Right lung (tissue), 5 donors: ENCODE data around the gene IPCEF1. TPM values are rescaled to one million over a fixed set of nuclear protein-coding genes. Genes with fewer than 3 reads are reported as not detected.
A peak's percentile ranks its signal among the peaks of the same experiment; 100 is the strongest.
"Not testable (repeated sequence)": the region's sequence is repeated elsewhere in the genome, so short reads cannot be mapped to it uniquely, and the experiment has no call there.

Experiments used
- DNase-seq, 2 donors: peaks; one replicate each; pipeline ENCODE4 v3.0.0-alpha.2; 2013
- polyA plus RNA-seq, 5 donors: library from polyadenylated mRNA; unstranded; fragments of 120-200 nt; gene quantifications; one replicate each; pipeline versions ENCODE4 v1.2.1 to v1.2.3, GENCODE V29; 2013; ENCODE audit warnings: inconsistent platforms in 1 of 5, low replicate concordance in 1 of 5; ENCODE audit not compliant: insufficient read length in 5 of 5, insufficient read depth in 1 of 5

The IPCEF1 gene
- polyA plus RNA-seq, 5 donors: 3.4 to 6.8 (median 4.3) TPM

DNA sequence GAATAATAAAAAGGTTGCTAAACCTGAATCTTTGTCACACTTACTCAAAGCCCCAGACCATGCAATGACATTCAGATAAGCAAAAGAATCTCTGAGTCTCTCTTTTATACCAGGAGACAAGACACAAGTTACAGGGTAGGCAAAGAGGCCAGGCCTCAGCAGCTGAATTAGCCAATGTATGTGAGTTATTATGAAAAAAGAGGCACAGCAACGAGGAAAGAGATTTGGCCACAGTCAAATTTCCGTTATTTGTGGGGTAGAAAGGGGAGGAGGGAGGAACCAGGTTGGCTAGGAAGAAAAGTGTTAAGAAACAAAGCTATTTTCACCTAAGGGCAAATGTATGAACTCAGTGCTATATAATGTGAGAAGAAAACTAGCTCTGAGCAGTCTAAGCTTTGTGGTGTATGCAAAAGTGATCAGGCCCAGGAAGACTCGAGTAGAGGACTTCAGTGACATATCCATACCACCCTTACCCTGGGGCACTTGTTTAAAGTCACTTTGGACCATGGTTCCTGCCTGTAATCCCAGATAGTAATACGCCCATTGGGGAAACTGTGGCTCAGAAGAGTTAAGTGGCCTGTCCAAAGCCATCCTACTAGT lies 19.1 kb downstream of the IPCEF1 start:
- no peak for DNase-seq

DNA sequence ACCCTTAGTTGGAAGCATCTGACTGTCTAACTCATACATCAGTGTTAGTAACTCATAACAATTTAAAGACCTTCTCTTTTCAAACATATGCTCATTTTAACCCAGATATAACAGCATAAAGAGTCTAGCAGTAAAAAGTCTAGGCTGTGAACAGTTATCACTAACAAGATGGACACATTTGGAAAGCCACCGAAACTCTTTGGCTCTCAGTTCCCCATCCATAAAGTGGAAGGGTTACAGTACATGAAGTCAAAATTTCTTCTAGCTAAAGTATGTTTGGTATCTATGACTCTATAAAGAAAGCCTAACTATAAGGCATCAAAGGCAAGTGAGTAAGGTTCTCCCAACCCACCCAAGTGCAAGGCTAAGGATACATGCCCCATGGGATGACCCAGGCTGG lies 22.5 kb downstream of the IPCEF1 start:
- DNase-seq: not testable (repeated sequence)

DNA sequence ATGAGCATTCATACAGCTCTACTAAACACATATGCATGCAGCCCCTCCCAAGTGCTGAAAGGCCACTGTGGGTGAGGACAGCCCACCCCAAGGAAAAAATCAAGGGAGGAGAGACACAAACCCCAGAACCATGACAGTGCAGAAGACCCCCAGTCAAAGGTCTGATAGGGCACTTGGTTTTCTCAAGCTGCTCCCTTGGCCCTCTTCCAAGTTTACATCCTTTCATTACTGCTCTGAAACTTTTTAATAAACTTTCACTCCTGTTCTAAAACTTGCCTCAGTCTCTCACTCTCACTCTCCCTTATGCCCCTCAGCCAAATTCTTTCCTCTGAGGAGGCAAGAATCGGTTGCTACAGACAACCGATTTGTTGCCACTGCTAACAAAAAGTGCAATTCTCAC lies 24.9 kb downstream of the IPCEF1 start:
- no peak for DNase-seq

DNA sequence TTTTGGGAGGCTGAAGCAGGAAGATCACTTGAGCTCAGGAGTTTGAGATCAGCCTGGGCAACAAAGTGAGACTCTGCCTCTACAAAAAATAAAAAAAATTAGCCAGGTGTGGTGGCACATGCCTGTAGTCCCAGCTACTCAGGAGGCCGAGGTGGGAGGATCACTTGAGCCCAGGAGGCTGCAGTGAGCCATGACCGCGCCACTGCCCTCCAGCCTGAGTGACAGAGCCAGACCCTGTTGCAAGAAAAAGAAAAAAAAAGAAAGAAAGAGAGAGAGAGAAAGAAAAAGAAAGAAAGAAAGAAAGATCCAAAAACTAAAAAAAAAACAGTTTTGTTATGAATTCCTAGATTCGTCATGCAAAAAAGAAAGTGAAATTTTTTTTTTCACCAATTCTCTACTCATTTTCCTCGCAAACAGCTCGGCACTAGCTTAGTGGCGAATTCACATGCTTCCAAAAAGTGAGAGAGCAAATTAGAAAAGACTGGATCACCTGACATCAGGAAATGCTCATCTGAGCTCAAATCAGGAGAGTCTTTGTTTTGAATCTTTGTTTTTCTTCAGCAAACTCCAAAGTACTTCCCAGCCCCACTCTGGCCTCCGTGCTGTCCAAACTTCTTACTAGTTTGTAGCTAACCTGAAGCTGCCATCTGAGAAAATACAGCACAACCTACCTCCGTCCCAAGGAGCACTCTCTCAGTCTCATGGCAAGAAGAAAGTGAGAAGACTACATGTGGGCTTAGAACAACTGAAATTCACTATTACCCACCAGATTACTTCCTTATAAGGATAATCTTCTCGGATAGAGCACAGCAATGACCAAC lies 27.0 kb downstream of the IPCEF1 start:
- DNase-seq: no peak

DNA sequence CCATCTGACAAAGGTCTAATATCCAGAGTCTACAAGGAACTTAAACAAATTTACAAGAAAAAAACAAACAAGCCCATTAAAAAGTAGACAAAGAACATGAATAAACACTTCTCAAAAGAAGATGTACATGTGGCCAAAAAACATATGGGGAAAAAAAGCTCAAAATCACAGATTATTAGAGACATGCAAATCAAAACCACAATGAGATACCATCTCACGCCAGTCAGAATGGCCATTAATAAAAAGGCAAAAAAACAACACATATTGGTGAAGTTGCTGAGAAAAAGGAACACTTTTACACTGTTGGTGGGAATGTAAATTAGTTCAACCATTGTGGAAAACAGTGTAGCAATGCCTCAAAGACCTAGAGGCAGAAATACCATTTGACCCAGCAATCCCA lies 29.3 kb downstream of the IPCEF1 start:
- not testable (repeated sequence) for DNase-seq

DNA sequence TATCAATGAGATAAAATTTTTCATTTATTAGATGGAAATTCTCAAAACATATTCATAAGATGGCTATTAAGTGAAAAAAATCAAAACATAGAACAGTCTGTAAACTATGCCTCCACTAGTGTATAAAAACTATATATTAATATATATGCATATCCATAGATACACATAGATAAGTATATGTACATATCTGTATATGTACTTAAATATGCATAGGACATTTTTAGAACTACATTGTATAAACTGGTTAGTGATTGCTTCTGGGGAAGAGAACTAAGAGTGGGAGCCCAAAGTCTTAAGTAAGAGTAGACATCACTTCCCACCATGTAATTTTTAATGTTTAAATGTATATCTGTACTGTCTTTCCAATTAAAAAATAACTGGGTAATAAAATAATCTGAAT lies 31.5 kb downstream of the IPCEF1 start:
- no peak for DNase-seq

DNA sequence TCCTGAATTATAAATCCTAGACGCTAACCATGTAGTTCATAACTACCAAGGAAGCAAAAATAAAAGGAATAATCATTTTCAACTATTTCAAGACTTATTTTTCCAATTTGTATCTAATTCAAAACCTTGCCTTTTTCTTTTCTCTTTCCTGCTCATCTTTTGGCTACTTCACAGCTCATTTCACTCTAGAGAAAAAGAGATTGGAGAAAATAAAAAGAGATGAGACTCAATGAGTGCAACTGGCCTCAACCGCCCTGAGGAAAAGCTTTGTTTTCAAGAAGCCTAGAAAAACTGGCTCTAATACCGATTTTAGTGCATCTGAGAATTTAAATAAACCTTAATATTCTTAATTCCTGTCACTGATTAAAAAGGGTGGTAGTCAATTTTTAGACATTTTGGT lies 36.4 kb downstream of the IPCEF1 start:
- no peak for DNase-seq

DNA sequence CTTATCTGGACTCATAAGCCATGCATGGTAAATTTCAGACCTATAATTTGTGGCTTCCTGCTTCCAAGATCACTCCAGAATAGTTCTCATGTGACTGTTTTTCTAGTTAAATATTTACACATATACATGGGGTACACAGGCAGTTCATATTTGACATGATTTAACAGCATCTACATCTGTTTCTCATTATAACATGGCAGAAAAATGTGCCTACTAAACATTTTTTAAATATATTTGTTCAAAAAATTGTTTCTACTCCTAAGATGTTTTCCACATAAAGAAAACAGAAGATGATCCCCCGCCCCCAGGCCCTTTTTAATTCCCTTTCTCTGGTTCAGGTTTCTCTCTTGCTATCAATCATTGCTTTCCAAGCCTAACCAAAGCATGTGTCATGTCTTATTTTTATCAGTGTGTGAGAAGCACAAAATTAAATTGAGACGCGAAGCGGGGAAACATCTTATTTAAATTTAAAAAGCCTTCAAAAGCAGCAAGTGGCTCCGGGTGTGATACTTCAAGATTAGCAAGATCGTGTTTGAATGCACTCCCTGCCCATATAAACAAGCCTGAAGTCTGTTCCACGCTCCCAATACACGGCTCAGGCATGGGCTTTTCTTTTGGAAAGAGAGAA lies 37.3 kb downstream of the IPCEF1 start:
- no peak for DNase-seq

DNA sequence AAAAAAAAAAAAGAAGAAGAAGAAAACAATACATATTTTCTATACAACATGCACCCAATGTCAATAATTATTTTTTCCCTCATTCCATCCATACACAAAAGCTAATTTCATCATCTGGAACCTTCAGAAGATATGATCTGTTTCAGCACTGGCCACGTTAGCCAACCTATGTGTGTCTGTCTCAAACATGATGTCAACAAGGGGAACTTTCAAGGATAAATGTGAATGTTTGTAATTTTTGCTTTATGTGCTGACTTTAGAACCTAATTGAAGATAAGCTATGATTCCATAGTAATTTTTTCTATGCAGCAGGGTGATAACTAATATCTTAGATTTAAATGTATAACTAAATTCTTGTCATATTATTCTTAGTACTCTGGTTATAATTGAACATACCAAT lies 37.9 kb downstream of the IPCEF1 start:
- no peak for DNase-seq

DNA sequence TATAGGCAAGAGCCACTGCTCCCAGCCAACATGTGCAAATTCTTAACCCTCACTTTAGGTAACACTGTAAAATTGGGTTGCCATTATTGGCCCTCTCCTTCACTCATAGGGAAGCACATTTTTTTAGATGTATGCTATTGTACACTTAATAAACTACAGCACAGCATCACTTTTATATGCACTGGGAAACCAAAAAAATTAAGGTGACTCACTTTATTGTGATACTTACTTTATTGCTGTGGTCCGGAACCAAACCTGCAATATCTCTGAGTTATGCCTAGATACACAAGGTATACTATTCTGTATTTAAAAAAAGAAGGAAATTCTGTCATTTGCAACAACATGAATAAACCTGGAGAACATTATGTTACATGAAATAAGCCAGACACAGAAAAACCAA lies 40.5 kb downstream of the IPCEF1 start:
- no peak for DNase-seq

DNA sequence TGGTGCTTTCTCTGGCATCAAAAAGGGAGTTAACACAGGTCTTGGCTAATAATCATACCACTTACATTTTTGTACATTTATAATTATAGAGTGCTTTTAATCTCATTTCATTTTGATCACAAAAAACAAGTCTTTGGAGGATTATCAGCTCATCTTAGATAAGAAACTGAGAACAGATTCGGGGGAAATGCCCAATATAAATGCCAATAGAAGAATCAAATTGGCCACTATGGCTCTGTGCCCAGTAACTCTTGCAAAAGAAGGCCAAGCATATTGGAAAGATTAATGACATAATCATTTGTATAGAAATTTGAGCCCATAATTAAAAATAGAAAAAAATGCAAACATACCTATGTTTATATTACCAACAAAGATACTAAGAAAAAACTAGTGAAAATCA lies 42.5 kb downstream of the IPCEF1 start:
- no peak for DNase-seq

DNA sequence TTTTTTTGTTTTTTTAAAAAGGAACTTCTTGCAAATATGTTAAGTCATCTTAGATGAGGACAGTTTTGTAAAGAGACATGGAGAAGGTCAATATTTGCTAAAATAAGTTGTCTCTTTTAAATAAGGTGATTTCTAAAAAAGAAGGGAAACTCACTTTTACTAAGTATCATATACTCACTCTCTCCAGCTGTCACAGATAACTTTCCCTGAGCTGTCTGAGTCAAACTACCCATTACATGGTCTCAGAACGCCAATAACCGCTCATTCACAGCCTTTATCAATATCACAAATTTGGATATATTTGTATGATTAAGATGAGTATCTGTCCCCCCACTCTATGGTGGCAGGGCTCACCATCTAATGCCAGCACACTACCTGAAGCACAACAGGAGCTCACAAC lies 47.6 kb downstream of the IPCEF1 start:
- no peak for DNase-seq

DNA sequence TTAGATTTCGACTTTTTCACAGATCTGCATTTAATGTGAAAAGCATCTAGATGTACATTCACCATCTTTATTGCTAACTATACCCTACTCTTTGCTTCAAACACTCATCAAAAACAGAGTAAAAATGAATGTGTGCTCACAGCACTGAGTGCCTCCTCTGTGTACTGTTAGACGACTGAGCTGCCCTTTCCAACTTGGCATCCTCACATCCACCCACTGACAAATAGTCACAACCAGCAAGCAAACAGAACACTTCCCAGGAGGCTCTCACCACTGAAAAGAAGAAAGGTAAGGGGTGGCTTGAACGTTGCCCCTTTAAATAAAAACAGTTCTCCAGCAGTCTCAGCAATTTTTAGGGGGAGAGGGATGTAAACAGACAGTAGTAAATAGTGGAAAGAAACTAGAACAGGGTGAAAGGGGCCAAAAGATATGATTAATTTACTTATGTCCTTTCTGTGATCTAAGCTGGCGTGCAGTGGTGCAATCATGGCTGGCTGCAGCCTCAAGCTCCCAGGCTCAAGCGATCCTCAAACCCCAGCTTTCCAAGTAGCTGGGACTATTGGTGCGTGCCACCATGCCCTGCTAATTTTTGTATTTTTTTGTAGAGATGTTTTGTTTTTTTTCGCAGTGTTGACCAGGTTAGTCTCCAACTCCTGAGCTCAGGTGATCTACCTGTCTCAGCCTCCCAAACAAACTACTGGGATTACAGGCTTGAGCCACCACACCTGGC lies 48.7 kb downstream of the IPCEF1 start:
- no peak for DNase-seq

DNA sequence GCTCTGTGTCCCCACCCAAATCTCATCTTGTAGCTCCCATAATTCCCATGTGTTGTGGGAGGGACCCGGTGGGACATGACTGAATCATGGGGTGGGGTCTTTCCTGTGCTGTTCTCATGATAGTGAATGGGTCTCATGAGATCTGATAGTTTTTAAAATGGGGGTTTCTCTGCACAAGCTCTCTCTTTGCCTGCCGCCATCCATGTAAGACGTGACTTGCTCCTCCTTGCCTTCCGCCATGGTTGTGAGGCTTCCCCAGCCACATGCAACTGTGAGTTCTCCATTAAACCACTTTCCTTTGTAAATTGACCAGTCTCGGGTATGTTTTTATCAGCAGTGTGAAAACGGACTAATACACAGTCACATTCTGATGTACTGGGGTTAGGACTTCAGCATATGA lies 49.5 kb downstream of the IPCEF1 start:
- not testable (repeated sequence) for DNase-seq

DNA sequence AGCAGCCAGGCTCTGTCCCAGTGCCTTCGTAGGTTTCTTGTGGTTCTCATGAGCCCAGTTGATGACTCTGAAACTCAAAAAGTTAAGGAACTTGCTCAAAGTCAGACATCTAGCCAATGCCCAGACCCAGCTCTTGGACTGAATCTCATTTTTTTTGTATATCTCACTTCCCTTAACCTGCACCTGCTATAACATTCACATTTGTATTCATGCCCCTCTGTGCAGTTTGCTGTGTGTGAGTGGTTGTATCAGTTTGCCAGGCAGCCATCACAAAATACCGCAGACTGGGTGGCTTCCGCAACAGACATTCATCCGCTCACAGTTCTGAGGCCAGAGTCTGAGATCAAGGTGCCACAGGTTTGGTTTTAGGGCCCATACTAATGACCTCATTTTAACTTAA lies 49.9 kb downstream of the IPCEF1 start:
- no peak for DNase-seq

DNA sequence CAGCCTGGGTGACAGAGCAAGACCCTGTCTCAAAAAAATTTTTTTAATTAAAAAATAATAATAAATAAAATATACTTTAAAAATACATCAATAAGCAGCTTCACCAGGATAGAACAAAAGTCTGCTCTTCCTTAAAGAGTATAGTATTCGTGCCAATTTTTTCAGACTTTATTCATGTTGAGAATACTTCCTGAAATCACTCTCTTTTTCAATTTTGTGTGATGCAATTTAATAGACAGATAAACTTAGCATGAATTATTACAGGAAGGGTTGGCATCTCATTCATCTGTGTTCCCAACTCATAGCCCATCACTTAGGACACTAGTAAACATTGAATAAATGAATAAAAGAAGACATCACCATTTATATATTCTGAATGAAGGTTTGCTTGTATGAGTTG lies 52.4 kb downstream of the IPCEF1 start:
- DNase-seq: no peak

DNA sequence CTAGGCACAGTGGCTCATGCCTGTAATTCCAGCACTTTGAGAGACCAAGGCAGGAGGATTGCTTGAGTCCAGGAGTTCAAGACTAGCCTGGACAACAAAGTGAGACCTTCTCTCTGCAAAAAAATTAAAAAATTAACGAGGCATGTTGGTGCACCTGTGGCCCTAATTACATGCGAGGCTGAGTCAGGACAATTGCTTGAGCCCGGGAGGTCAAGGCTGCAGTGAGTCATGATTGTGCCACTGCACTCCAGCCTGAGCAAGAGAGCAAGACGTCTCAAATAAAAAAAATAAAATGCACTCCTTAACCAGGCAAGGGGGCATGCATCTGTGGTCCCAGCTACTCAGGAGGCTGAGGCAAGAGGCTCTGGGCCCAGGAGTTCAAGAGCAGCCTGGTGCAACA lies 53.0 kb downstream of the IPCEF1 start:
- DNase-seq: not testable (repeated sequence)

DNA sequence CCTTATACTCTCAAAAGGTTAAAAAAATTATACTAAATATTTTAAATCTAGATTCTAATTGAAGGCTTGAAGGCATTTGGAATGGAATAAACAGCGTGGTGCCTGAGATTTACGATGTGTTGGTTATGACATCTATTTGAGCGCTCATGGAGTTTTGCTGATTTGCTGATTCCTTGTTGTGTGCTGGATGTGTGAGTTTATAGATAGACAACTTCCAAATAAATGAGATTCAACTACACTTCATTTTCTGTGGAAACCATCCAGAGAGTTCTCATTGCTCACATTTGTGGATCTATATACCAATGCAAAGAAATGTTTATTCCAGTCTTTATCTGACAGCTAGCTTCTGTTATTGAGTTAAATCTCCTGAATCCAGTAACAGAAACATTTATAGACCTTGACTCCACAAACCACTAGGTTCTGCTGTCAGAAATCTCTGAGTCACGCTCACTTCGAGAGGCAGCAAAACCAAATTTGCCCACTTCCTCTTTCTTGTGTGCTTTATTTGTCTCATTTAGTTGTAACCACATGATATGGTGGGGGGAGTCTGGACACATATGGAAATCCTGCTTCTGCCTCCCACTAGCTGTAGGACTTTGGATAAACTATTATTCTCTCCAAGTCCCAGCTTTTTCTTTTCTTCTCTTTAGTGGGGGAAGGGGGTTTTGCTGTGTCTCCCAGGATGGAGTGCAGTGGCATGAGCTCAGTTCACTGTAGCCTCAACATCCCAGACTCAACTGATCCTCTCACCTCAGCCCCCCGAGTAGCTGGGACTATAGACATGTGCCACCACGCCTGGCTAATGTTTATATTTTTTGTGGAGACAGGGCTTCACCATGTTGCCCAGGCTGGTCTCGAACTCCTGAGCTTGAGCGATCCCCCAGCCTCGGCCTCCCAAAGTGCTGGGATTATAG lies 54.5 kb downstream of the IPCEF1 start:
- peak; percentile 54 to 58 for DNase-seq

DNA sequence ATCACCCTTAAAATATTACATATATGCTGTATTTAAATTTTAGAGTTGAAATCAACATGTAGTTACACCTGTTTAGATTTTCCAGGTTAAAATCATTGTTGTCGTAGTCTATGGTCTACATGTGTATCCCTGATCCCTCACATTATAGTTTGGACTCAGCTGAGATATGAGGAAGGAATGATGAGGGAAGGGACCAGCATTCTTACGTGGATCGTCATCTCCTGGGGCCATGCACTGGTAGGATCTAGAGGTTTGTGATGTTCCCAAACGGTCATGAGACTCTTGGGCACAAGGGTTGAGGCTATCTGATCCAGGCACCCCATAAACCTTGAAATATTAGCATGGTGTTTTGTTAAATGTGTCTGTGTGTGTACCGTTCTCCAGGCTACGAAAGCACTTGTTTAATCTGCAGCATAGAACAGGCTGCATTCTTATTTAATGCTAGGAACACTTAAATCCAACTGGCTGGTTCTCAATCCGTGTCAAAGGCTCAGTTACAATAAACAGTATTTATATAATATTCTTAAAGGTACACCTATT lies 55.4 kb downstream of the IPCEF1 start:
- no peak for DNase-seq

DNA sequence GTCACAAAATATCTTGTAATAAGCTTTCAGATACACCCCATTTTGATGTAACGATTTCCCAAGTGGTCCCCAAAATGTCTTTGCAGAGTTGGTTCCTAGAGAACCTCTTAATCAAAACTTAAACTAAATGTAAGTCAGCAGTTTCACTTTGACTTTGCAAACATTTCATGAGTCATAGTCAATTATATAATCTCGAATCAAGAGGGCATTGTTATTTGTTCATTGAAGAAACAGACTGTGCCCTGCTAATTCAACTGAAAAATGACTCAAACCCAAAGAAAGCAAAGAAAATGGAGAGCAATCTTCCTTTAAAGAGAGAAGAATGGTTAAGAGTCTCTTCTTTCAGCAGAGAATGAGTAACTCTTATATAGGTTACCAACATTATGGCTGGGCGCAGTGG lies 58.3 kb downstream of the IPCEF1 start:
- DNase-seq: no peak

DNA sequence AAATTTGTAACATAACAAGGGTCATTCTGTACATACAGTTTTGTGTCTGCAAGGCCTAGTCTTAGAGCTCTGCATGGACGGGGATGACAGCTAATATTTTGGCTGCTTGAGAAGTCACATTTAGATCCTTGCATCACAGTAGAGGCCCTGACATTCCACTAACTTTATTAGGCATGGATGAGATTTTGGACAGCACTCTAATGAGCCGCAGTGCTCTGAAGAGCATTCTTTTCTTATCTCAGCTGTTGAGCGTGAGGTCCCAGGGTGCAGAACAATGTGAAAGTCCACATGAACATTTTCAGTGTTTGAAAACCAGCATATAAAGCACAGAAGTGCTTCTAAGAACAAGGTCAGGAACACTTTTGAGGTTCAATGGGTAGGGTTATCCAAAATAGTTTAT lies 58.9 kb downstream of the IPCEF1 start:
- peak; percentile 62 to 65 for DNase-seq
